ENCODE data around the gene MAPK11. TPM values are rescaled to one million over a fixed set of nuclear protein-coding genes. Genes with fewer than 3 reads are reported as not detected.

Gene MAPK11
- total and polyA plus RNA-seq, 9 of the 15 experiments (the other 6 are each of a cell fraction or from before 2014, with no cell fraction given): 0.06 to 14.6 (median 5.3) TPM

DNA sequence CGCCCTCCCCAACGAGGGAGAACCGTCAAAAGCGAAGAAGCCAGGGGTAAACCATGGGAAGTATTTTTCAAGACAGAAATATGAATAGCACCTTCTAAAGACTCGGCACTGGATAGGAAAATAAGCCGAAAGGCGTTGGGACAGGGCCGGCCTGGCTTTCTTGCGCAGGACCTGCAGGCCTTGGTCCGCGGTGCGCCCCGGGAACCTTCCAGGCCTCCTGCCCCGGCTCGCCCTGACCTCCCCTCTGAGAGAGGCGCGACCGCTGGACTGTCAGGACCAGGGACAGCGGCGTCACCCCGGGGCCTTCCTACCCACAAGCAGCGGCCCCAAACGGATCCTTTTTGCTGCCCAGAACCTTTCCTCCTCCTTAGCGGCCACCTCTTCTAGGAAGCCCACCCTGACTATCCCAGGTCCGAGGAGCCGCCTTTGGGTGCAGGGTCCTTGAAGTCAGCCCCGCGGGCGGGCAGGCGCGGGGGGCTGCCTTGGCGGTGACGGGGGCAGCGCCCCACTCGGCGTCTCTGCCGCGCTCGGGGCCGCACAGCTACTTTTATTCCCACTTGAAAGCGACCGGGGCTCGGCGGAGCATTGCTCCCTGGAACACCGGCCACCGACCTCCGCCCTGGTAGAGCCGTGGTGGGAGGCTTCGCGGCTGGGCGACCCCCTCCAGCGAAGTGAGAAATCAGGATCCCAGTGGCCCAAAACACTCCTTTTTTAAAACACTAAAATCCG lies 650 bp upstream of the MAPK11 start (continued):
- TF ChIP-seq EGR1 (conservative IDR thresholded peaks at IDR 0.05) (no peak), PHB (CRISPR knock-in tag; IDR thresholded peaks at IDR 0.05) (no peak), RFX7 (CRISPR knock-in tag; IDR thresholded peaks at IDR 0.05) (no peak), CREM (IDR thresholded peaks at IDR 0.05; ENCODE audit: low read depth) (peak; percentile 25; the same call in 1 of the 2 replicates), NFYB (IDR thresholded peaks at IDR 0.05; ENCODE audit: extremely low read depth, insufficient read length) (no peak), CCAR2 (IDR thresholded peaks at IDR 0.05; ENCODE audit: low read depth, low read length) (no peak), ZNF12 (CRISPR knock-in tag; IDR thresholded peaks at IDR 0.05) (peak; percentile 76; the same call in 1 of the 2 replicates), ZSCAN29 (IDR thresholded peaks at IDR 0.05) (no peak), ZNF75A (CRISPR knock-in tag; IDR thresholded peaks at IDR 0.05) (no peak), XRCC4 (IDR thresholded peaks at IDR 0.05; ENCODE audit: extremely low read depth, insufficient read depth, insufficient read length) (no peak), HSF4 (CRISPR knock-in tag; IDR thresholded peaks at IDR 0.05; ENCODE audit: borderline replicate concordance) (no peak), SREBF1 (IDR thresholded peaks at IDR 0.05; ENCODE audit: borderline replicate concordance, low read depth, low read length) (no peak), CEBPB (tag; IDR thresholded peaks at IDR 0.05) (no peak)
- TF ChIP-seq, protein P1, sequence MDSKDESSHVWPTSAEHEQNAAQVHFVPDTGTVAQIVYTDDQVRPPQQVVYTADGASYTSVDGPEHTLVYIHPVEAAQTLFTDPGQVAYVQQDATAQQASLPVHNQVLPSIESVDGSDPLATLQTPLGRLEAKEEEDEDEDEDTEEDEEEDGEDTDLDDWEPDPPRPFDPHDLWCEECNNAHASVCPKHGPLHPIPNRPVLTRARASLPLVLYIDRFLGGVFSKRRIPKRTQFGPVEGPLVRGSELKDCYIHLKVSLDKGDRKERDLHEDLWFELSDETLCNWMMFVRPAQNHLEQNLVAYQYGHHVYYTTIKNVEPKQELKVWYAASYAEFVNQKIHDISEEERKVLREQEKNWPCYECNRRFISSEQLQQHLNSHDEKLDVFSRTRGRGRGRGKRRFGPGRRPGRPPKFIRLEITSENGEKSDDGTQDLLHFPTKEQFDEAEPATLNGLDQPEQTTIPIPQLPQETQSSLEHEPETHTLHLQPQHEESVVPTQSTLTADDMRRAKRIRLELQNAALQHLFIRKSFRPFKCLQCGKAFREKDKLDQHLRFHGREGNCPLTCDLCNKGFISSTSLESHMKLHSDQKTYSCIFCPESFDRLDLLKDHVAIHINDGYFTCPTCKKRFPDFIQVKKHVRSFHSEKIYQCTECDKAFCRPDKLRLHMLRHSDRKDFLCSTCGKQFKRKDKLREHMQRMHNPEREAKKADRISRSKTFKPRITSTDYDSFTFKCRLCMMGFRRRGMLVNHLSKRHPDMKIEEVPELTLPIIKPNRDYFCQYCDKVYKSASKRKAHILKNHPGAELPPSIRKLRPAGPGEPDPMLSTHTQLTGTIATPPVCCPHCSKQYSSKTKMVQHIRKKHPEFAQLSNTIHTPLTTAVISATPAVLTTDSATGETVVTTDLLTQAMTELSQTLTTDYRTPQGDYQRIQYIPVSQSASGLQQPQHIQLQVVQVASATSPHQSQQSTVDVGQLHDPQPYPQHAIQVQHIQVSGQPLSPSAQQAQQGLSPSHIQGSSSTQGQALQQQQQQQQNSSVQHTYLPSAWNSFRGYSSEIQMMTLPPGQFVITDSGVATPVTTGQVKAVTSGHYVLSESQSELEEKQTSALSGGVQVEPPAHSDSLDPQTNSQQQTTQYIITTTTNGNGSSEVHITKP (IDR thresholded peaks at IDR 0.05; ENCODE audit: partially characterized antibody): peak; percentile 28
- TF ChIP-seq, protein P2, sequence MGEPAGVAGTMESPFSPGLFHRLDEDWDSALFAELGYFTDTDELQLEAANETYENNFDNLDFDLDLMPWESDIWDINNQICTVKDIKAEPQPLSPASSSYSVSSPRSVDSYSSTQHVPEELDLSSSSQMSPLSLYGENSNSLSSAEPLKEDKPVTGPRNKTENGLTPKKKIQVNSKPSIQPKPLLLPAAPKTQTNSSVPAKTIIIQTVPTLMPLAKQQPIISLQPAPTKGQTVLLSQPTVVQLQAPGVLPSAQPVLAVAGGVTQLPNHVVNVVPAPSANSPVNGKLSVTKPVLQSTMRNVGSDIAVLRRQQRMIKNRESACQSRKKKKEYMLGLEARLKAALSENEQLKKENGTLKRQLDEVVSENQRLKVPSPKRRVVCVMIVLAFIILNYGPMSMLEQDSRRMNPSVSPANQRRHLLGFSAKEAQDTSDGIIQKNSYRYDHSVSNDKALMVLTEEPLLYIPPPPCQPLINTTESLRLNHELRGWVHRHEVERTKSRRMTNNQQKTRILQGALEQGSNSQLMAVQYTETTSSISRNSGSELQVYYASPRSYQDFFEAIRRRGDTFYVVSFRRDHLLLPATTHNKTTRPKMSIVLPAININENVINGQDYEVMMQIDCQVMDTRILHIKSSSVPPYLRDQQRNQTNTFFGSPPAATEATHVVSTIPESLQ (CRISPR knock-in tag; IDR thresholded peaks at IDR 0.05): 0 out of 2 replicates have a peak, but pooled peaks have one; percentile 44
- TF ChIP-seq, protein P3, sequence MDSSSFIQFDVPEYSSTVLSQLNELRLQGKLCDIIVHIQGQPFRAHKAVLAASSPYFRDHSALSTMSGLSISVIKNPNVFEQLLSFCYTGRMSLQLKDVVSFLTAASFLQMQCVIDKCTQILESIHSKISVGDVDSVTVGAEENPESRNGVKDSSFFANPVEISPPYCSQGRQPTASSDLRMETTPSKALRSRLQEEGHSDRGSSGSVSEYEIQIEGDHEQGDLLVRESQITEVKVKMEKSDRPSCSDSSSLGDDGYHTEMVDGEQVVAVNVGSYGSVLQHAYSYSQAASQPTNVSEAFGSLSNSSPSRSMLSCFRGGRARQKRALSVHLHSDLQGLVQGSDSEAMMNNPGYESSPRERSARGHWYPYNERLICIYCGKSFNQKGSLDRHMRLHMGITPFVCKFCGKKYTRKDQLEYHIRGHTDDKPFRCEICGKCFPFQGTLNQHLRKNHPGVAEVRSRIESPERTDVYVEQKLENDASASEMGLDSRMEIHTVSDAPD (CRISPR knock-in tag; IDR thresholded peaks at IDR 0.05): no peak

Data from K562 (cell line).